PC-3 (cell line): ENCODE measurements around the gene SLC38A11.

Experiments
- EZH2 ChIP-seq: fragments of 300-600 bp; sonication (generic); IDR thresholded peaks from one replicate; pipeline ENCODE4 v1.6.1; 2017; ENCODE audit warnings: antibody characterized with exemption, mild to moderate bottlenecking, low read length; ENCODE audit not compliant: unreplicated experiment
- TF ChIP-seq, protein P1 (sequence below): fragments of 300-600 bp; sonication (generic); conservative IDR thresholded peaks from 2 replicates; pipeline ENCODE4 v1.5.1; 2017; ENCODE audit warnings: antibody characterized with exemption, low read depth, mild to moderate bottlenecking, low read length

DNA sequence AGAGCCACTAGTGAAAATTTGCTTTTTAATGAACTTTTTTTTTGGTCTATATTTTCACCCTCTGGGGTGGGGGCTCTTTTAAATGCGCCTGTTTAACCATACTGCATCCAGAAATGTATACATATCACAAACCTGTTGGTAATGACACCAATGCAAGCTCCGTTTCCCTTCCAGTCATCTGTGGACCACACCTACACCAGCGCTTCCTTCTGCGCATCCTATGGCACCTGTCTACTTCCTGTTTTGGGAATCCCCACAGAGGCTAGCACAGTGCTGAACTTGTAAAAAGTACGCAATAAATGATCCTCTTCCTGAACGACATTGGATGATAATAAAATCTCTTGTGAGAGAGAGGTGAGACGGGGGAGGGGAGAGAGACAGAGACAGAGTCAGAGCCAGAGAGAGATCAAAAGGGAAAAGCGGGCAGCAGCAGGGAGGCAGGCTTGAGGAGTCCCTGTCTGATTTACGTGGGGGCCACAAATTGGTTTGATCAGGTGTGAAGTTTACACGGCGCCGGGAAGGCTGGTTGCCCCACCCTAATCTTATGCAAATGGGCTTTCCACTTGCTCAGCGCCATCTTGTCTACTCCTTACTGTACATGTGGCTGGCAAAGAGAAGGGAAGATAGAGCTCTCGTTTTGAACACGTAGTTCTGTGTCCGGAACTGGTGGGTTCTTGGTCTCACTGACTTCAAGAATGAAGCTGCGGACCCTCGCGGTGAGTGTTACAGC is 38.1 kb upstream of the SLC38A11 start:
- TF ChIP-seq, protein P1, sequence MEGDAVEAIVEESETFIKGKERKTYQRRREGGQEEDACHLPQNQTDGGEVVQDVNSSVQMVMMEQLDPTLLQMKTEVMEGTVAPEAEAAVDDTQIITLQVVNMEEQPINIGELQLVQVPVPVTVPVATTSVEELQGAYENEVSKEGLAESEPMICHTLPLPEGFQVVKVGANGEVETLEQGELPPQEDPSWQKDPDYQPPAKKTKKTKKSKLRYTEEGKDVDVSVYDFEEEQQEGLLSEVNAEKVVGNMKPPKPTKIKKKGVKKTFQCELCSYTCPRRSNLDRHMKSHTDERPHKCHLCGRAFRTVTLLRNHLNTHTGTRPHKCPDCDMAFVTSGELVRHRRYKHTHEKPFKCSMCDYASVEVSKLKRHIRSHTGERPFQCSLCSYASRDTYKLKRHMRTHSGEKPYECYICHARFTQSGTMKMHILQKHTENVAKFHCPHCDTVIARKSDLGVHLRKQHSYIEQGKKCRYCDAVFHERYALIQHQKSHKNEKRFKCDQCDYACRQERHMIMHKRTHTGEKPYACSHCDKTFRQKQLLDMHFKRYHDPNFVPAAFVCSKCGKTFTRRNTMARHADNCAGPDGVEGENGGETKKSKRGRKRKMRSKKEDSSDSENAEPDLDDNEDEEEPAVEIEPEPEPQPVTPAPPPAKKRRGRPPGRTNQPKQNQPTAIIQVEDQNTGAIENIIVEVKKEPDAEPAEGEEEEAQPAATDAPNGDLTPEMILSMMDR: no peak
- TF ChIP-seq EZH2: no peak
